Measurements from ENCODE around the gene ABHD1. TPM values are rescaled to one million over a fixed set of nuclear protein-coding genes. Genes with fewer than 3 reads are reported as not detected.

ABHD1 gene
- total RNA-seq, 1 donor from 2014 or later = 0.35 TPM

DNA sequence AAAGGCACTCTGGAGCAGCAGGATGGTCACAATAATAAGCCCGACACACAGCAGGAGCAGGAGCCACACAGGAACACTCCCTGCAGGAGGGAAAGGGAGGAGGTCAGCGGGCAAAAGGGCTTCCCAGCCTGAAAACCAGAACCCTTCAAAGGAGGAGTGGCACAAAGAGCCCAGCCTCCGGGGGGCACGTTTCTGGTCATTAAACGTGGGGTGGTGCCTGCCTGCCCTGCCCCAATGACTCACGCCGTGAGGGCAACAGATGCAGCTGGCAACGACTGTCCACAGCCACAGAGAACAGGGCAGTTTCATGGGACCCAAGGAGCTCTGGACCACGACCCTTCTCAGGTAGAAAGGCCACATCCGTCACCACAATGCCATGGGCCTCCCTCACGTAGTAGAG, 7.8 kb downstream of the ABHD1 start:
- ATAC-seq = no peak
- peaks cover 26% of the 10 kb centered on the region for H3K36me3 ChIP-seq
- intact Hi-C loops (cut with DNase I) = no loop called here
- H3K27me3 ChIP-seq = no peaks in the 10 kb centered on the region
- no peak overlapping the region for H3K4me3 ChIP-seq
- TF ChIP-seq, protein P1, sequence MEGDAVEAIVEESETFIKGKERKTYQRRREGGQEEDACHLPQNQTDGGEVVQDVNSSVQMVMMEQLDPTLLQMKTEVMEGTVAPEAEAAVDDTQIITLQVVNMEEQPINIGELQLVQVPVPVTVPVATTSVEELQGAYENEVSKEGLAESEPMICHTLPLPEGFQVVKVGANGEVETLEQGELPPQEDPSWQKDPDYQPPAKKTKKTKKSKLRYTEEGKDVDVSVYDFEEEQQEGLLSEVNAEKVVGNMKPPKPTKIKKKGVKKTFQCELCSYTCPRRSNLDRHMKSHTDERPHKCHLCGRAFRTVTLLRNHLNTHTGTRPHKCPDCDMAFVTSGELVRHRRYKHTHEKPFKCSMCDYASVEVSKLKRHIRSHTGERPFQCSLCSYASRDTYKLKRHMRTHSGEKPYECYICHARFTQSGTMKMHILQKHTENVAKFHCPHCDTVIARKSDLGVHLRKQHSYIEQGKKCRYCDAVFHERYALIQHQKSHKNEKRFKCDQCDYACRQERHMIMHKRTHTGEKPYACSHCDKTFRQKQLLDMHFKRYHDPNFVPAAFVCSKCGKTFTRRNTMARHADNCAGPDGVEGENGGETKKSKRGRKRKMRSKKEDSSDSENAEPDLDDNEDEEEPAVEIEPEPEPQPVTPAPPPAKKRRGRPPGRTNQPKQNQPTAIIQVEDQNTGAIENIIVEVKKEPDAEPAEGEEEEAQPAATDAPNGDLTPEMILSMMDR (IDR thresholded peaks at IDR 0.05) = no peak
- DNase-seq = no peak
- H3K27ac ChIP-seq = no peak overlapping the region
- peaks cover 13% of the 10 kb centered on the region for H3K4me1 ChIP-seq
- H3K9me3 ChIP-seq = no peaks in the 10 kb centered on the region

GRCh38 chr2:27133195-27133875, 9.7 kb downstream of the ABHD1 start:
- H3K36me3 ChIP-seq = peaks cover 26% of the 10 kb centered on the region
- peak overlapping the region; percentile 99 for H3K4me3 ChIP-seq
- DNase-seq = no peak
- intact Hi-C loops (cut with DNase I) = no loop called here
- no peaks in the 10 kb centered on the region for H3K9me3 ChIP-seq
- no peak for ATAC-seq
- H3K4me1 ChIP-seq = peaks cover 13% of the 10 kb centered on the region
- TF ChIP-seq, protein P1 (IDR thresholded peaks at IDR 0.05) = no peak
- peak overlapping the region; percentile 93 for H3K27ac ChIP-seq
- H3K27me3 ChIP-seq = no peaks in the 10 kb centered on the region

DNA sequence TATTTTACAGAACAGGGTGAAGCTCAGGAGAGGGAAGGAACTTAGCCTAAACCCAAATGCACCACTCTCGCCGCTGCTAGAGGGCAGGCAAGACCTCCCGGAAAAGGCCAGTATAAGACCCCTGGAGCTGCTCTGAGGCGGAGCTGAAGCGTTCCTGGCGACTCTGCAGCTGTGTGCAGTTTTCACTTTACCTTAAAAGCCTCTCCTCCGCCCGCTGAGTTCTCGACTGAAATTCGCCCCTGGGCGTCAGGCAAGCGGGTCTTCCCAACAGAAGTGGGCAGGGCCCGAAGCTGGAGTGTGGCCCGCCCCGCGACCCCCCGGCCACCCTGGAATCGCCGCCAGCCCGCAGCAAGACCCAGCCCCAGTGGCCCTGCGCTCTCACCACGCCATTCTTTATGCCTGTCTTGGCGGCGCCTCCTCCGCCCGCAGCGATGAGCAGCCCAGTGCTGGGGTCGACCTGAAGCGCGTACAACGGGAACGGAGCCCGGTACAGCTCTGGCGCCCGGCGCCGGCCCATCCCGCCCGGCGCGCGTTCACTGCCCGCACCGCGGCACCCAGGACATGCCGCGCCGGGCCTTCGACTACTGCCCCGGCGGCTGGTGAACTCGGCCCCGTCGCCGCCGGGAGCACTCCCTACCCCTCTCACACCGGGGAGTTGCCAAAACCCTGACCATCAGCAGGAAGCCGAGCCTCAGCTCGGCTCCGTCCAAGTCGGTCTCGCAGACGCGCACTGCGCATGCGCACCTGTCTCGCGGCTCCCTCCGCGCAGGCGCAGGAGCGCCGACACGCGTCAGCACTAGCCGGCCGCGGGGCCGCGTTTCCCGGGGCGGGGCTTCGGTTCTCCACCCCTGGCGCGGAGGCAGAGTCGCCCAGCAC, 10.5 kb downstream of the ABHD1 start, which contains the start of gene PREB:
Gene PREB (minus strand): TSS at position 732 of the 876 bp plus-strand sequence. CDS start 215 bp downstream, at position 517.
- intact Hi-C loops (cut with DNase I) = no loop called here
- peak within 1 kb of the TSS; percentile 99 for H3K4me3 ChIP-seq

GRCh38 chr2:27134781-27135477, 11.3 kb downstream of the ABHD1 start:
- intact Hi-C loops (cut with DNase I) = no loop called here
- H3K4me3 ChIP-seq = peak overlapping the region; percentile 99
- DNase-seq = no peak
- no peak for ATAC-seq
- TF ChIP-seq, protein P1 (IDR thresholded peaks at IDR 0.05) = no peak
- H3K36me3 ChIP-seq = peaks cover 26% of the 10 kb centered on the region
- H3K4me1 ChIP-seq = peaks cover 13% of the 10 kb centered on the region
- H3K9me3 ChIP-seq = no peaks in the 10 kb centered on the region
- H3K27me3 ChIP-seq = no peaks in the 10 kb centered on the region
- peak overlapping the region; percentile 8 for H3K27ac ChIP-seq

More for the DNA sequence above, 10.5 kb downstream of the ABHD1 start, which contains the start of gene PREB:
- no peaks in the 10 kb centered on the region for H3K27me3 ChIP-seq
- TF ChIP-seq, protein P1 (IDR thresholded peaks at IDR 0.05) = peak; percentile 23
- peak; percentile 96 for ATAC-seq
- peaks cover 26% of the 10 kb centered on the region for H3K36me3 ChIP-seq
- no peaks in the 10 kb centered on the region for H3K9me3 ChIP-seq
- DNase-seq = peak; percentile 99
- H3K27ac ChIP-seq = peak within 1 kb of the TSS; percentile 93
- peaks cover 13% of the 10 kb centered on the region for H3K4me1 ChIP-seq

- Histone ChIP-seq H3K27me3 (no peaks in the 10 kb centered on the region), H3K4me1 (peaks cover 13% of the 10 kb centered on the region), H3K4me3 (no peak overlapping the region), H3K36me3 (peaks cover 22% of the 10 kb centered on the region), H3K9me3 (no peaks in the 10 kb centered on the region), H3K27ac (no peak overlapping the region)
- TF ChIP-seq, protein P1 (IDR thresholded peaks at IDR 0.05) = no peak
- no peak for ATAC-seq
- intact Hi-C loops (cut with DNase I) = no loop called here
- DNase-seq = no peak
Measured at GRCh38 chr2:27135478-27135955, 11.9 kb downstream of the ABHD1 start.

All from upper lobe of right lung (tissue), 1 donor.